ENCODE measurements around the gene SERPINA12.

Gene SERPINA12

DNA sequence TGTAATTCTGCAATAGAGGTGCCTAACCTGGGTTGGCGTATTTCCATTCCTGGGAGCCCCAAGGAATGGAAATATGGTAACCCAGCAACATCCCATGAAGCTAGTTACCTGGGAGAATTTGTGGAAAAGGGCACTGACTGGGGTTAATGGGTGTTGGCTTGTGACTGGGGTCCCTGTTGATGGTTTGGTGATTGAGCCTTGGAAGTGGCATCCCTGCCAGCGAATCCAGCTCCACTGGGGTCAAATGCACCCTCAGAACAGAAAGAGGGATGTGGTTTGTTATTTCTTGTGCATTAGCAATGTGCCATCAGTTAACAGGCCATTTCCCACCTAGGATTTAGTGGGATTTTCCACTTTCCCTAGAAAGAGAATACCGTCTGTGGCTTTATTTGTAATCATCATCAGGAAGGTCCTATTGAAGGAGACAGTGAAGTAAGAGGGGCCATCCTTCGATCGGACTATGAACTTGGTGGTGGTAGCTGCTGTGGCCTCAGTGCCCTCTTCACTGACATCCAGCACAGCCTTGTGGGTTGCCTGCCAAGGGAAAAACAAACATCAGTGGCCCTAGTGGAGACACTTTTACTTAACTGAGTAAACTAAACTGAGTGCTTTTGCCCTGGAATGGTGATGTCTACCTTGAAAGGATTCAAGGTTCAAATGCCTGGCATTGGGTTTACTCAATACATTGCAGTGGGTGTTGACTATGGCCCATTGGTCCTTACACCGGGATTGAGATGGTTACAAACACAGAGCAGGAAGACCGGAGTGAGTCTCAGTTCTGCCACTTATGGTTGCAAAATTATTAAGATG lies 46.3 kb downstream of the SERPINA12 start:
- no peak for DNase-seq

DNA sequence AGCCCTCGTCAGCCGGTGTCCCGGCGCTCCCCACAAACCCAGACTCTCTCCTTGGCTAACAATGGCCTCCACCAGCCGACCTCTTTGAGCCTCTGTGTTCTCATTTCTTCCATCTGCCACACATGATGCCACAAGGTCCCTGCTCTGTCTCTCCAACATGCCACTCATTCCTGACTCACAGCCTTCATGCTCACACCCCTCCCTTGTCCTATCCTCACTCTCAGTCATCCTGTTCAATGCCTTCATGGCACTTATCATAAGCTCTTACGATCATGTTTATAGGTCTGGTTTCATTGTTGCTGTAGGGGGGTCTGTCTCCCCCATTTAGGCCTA lies 47.1 kb downstream of the SERPINA12 start:
- DNase-seq, result no peak

DNA sequence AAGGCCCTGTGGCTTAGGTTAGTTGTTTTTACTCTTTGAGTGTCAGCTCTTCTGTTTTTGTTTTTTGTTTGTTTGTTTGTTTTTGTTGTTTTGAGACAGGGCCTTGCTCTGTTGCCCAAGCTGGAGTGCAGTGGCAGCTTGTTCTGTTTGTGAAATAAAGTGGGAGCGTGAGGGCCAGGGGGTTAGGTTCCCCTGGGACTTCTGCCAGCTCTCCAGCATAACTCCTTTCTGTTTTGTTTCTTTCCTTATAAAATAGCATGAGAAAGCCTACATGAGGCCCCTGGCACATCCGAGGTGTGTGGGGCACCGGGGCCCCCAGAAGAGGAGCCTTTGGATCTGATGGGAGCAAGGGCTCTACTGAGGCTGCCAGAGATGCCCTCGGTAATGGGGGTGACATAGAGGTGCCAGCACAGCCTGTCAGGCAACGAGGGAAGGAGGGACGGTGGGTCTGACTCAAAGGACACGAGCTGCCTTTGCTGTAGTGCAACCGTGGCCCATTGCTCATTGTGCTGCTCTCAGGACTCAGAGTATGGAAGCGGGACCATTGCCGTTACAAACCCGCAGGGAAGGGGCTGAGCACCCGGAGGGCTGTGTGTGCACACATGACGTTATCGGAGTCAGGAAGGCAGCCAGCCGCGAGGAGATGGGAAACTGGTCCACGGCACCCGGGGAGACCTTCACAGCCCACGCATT lies 47.6 kb downstream of the SERPINA12 start:
- DNase-seq, result no peak

DNA sequence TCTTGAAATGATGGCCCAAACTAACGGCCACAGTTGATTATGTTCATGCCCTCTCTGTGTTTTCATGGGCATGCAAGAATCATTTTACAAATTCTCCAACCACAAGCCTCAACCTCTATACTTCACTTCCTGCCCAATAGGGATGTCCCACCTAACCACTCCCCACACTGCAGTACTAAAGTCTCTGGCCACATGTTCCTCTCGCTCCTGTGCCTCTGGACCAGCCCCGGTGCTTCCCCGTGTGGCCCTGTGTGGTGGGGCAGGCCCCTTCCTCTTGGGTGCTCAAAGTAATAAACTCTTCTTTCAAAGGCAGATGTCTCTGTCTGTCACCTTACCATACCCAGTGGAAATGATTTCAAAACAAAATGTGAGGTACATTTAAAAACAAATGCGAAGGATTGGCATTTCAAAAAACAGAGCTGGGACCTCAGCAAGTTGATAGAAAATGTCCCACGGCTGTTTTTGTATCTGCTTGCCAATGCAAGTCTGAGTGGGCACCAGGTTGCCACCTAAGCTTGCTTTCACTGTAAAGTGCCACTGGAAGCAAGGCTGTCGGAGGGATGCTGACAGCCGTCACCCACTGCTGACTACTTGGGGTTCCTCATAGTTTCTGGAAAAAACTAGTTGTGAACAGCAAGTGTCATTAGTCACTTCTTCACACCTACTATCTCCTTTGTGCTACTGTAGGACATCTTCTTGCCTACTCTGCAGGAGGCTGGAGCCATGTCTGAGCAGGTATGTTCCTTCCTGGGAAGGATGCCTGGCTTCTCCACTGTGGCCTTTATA lies 48.4 kb downstream of the SERPINA12 start:
- no peak for DNase-seq

DNA sequence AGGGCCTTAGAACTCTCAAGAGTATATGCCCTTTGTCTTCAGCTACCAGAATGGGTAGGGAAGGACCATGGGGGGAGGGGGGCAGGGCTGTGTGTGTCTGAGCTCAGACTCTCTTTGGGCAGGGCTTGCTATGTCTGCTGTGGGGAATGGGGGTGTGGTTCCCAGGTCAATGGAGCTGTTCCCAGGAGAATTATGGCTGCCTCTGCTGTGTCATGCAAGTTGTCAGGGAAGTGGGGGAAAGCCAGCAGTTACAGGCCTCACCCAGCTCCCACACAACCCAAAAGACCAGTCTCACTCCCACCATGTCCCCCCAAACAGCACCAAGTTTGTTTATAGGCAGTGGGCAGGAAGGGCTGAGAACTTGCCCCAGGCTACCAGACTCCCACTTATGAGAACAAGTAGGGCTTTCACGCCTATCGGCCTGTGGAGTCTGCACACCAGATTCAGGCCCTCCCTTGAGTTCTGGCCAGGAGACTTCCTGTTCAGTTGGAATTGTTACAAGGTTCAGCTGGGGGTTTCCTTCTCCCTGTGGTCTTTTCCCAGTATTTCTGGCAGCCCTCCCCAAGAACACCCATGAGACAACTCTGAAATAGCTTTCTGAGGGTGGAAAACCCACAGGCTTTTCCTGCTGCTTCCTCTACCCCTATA lies 50.6 kb downstream of the SERPINA12 start:
- DNase-seq, result no peak

DNA sequence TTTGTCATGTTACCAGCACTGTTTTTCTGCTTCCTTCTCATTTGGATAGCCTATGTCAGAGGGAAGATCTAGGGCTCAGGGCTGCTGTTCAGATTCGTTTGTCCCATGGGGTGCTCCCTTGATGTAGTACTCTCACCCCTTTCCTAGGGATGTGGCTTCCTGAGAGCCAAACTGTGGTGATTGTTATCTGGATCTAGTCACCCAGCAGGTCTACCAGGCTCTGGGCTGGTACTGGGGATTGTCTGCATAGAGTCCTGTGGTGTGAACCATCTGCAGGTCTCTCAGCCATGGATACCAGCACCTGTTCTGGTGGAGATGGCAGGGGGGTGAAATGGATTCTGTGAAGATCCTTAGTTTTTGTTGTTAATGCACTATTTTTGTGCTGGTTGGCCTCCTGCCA lies 51.2 kb downstream of the SERPINA12 start:
- no peak for DNase-seq

- no peak for DNase-seq
Measured at GRCh38 chr14:94455928-94456327, 53.3 kb downstream of the SERPINA12 start.

GRCh38 chr14:94451826-94452225 lies 57.4 kb downstream of the SERPINA12 start:
- no peak for DNase-seq

- no peak for DNase-seq
Measured at GRCh38 chr14:94451091-94451771, 58.0 kb downstream of the SERPINA12 start.

- no peak for DNase-seq
Measured at GRCh38 chr14:94450722-94451090, 58.6 kb downstream of the SERPINA12 start.

GRCh38 chr14:94449930-94450329 lies 59.3 kb downstream of the SERPINA12 start:
- no peak for DNase-seq

DNA sequence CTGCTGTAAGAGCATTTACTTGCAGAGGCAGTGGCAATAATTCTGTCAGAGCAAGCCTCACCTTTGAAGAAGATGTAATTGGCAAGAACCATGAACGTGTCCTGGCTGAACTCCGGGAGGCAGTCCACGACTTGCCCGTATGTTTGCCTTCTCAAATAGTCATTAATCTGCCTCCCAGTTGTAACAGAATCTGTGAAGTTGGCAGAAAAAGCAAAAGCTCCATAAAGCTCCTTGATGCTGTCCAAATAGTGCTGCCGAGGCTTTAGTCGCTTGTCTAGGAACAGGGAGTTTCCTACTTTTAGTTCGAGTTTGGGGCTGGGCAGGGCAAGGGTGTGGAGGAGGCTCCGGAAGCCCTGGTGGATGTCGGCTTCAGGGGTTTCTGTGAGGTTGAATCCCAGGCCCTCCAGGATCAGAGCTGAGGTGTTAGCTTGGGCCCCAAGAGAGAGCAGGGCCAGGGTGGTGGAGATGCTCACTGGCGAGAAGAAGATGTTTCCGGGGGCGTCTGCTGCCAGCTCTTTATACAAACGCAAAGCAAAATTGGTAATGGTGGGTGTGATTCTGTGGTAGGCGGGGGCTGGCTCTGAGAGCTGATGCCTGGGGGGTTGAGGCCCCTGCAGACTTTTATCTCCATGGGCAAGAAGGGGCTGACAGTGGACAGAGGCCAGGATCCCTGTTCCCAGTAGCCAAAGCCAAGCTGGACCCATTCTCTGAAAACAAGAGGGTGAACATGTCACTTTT lies 61.0 kb downstream of the SERPINA12 start:
- no peak for DNase-seq

DNA sequence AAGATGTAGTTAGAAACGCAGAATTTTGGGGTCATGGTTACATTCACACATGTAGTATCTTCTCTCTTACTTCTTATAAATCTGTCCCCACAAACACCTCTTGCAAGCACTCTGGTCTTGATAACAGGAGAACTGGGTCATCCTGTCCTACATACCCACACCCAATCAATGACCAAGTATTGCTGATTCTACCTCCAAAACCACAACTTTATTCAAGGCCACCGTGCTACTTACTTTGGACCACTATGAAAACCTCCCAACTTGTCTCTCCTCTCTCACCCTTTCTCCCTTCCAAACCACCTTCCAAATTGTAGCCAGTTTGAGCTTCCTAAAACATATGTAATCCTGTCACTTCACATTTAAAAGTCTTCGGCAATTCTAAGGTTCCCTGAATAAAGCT lies 62.1 kb downstream of the SERPINA12 start:
- DNase-seq, result no peak

DNA sequence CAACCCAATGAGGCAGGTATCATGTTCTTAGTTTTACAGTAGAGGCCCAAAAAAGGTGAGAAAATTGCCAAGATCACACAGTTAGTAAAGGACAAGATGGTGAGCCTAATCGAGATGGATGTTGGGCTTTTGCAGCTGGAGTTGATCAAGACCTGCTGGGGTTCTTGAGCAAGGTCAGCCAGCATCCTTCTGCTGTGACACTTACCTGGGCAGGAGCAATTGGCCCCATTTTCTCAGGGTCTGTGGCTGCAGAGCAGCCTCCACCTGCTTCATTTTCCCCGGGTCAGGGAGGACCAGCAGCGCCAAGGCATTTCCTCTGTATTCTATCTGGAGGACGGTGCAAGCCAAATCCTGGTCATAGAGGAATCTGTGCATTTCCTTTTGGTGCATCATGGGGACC lies 63.1 kb downstream of the SERPINA12 start:
- DNase-seq, result no peak

GRCh38 chr14:94445003-94445402 lies 64.3 kb downstream of the SERPINA12 start:
- no peak for DNase-seq

- DNase-seq, result no peak
Measured at GRCh38 chr14:94441531-94442205, 67.6 kb downstream of the SERPINA12 start.

GRCh38 chr14:94441130-94441529 lies 68.1 kb downstream of the SERPINA12 start:
- no peak for DNase-seq

- DNase-seq, result no peak
Measured at GRCh38 chr14:94439453-94440057, 69.7 kb downstream of the SERPINA12 start.
